Adrenal gland (tissue), 12 donors: Measurements from ENCODE around the gene VPS11. TPM values are rescaled to one million over a fixed set of nuclear protein-coding genes. Genes with fewer than 3 reads are reported as not detected.

Experiments
- DNase-seq, 7 donors: peaks; one replicate each; pipeline ENCODE4 v3.0.0-alpha.2; 2019 to 2020
- H3K27ac ChIP-seq, 5 donors: fragments of 200-600 bp; sonication (generic) in 4 of 5; 1 replicate in 3 of 5; 2 replicates in 2 of 5; pipeline versions ENCODE4 v1.5.1 to v1.8.0; 2016 to 2020; ENCODE audit warnings: mild to moderate bottlenecking in 1 of 5
- H3K27me3 ChIP-seq: fragments of 200-600 bp; 2 replicates; pipeline ENCODE4 v1.8.0; 2021
- H3K36me3 ChIP-seq, 2 donors: fragments of 200-600 bp; replicated peaks in 1 of 2; 1 replicate in 1 of 2; 2 replicates in 1 of 2; pipeline versions ENCODE4 v1.5.1 to v1.8.0; 2018 to 2022
- H3K4me1 ChIP-seq, 2 donors: fragments of 200-600 bp; replicated peaks in 1 of 2; 1 replicate in 1 of 2; 2 replicates in 1 of 2; pipeline versions ENCODE4 v1.5.1 to v1.8.0; 2018 to 2021
- H3K4me3 ChIP-seq, 4 donors: fragments of 200-600 bp; sonication (generic) in 3 of 4; one replicate each; pipeline ENCODE4 v1.5.1; 2016 to 2018
- H3K9me3 ChIP-seq, 3 donors: fragments of 200-600 bp; sonication (generic) in 1 of 3; replicated peaks in 1 of 3; 1 replicate in 2 of 3; 2 replicates in 1 of 3; pipeline versions ENCODE4 v1.5.1 to v1.8.0; 2016 to 2021
- CTCF ChIP-seq, 6 experiments: fragments of 450-650 bp in 4 of 6; fragments of 200-600 bp in 2 of 6; sonication (generic) in 1 of 6; IDR thresholded peaks; 1 replicate in 5 of 6; 2 replicates in 1 of 6; pipeline versions ENCODE4 v1.5.1 to v1.8.0; 2016 to 2021; ENCODE audit warnings: antibody characterized with exemption in 6 of 6, mild to moderate bottlenecking in 2 of 6, moderate library complexity in 1 of 6
- POLR2A ChIP-seq, 2 donors: fragments of 450-650 bp; IDR thresholded peaks; one replicate each; pipeline ENCODE4 v1.6.1; 2017; ENCODE audit warnings: antibody characterized with exemption in 2 of 2, mild to moderate bottlenecking in 2 of 2, moderate library complexity in 1 of 2
- WGBS, 4 donors: extraction: QIAGEN DNeasy Blood & Tissue Kit in 2 of 4; methylation state at CpG; one replicate each; pipeline versions ENCODE4 v1.1.5 to v1.1.7; 2013 to 2017; 5-methylcytosine and 5-hydroxymethylcytosine counted together
- intact Hi-C, 2 donors: fragments of 100-400 bp; cut with DNase I; formaldehyde crosslinking; loops; one replicate each; pipeline versions ENCODE4 v1.14.1 to v1.15.0; 2022 to 2023
- polyA plus RNA-seq, 3 donors: library from polyadenylated mRNA; stranded (reverse); fragments of 200-250 nt in 2 of 3; fragments of 350-450 nt in 1 of 3; fragmentation: Illumina TruSeq in 1 of 3; extraction: RNeasy Lipid Tissue Mini Kit (QIAGEN cat#74804) in 1 of 3; gene quantifications; one replicate each; pipeline ENCODE4 v1.2.3, GENCODE V29; 2013 to 2014
- total RNA-seq, 9 donors: library from RNA; depleted of rRNA in 4 of 9; stranded (reverse); fragments of >200 nt in 4 of 9; fragments of 120-200 nt in 1 of 9; fragmentation: NEBNext Ultra II Directional in 1 of 9; extraction: Animal tissue kit (Norgen Biotek cat#: 25700) in 1 of 9; gene quantifications; one replicate each; pipeline versions ENCODE4 v1.1.0 to v1.2.4, GENCODE V29; 2013 to 2023
- donor health status: healthy with polysubstance abuse.
- donor health status: Bipolar disorder and iron deficiency.
- donor health status: DM: yes; HTN: yes; CAD: no.
- donor health status: DM: no; HTN: no; CAD: no.
- donor health status: DM: no; HTN: no; CAD: no.
- donor health status: DM: yes; HTN: yes; CAD: no.

Gene VPS11
- total and polyA plus RNA-seq, 12 donors, result 32.8 to 146 (median 57.0) TPM

- Histone ChIP-seq H3K36me3 (peaks cover 0 to 13% of the 10 kb centered on the region in 2 donors), H3K4me3 (peak within 1 kb of the TSS; percentile 21 to 95 (median 68)), H3K27me3 (no peaks in the 10 kb centered on the region), H3K27ac (peak within 1 kb of the TSS in 4 of 5 donors; percentile 33 to 71 (median 62)), H3K9me3 (no peaks in the 10 kb centered on the region), H3K4me1 (peaks cover 24 to 36% of the 10 kb centered on the region in 2 donors)
- DNase-seq, result peak; percentile 85 to 95 (median 88)
- intact Hi-C loops, result no loop called here
- peak; percentile 49 to 50 for TF ChIP-seq POLR2A (IDR thresholded peaks at IDR 0.05)
- no peak for TF ChIP-seq CTCF (IDR thresholded peaks at IDR 0.05)
- 1 to 5% (median 2%) methylated on average over 9 to 49 of the region's 49 CpGs for WGBS, 4 donors
These were observed 39.2 kb downstream of the VPS11 start, which contains the start of gene C2CD2L for GRCh38 chr11:119106564-119107537. TSS of gene C2CD2L (plus strand) at chr11:119107344. CDS start at chr11:119107742, 398 bp downstream.

GRCh38 chr11:119107538-119108145, 40.0 kb downstream of the VPS11 start:
- peaks cover 20 to 34% of the 10 kb centered on the region in 2 donors for H3K4me1 ChIP-seq
- peaks cover 0 to 21% of the 10 kb centered on the region in 2 donors for H3K36me3 ChIP-seq
- TF ChIP-seq CTCF (IDR thresholded peaks at IDR 0.05), result no peak
- TF ChIP-seq POLR2A (IDR thresholded peaks at IDR 0.05), result no peak
- peak overlapping the region; percentile 21 to 95 (median 68) for H3K4me3 ChIP-seq
- intact Hi-C loops, result no loop called here
- DNase-seq, result peak in 1 of 7 donors; percentile 19
- H3K9me3 ChIP-seq, result no peaks in the 10 kb centered on the region
- no peaks in the 10 kb centered on the region for H3K27me3 ChIP-seq
- peak overlapping the region in 4 of 5 donors; percentile 33 to 71 (median 60) for H3K27ac ChIP-seq
- WGBS, 4 donors, result 0 to 1% (median 0%) methylated on average over 5 to 65 of the region's 65 CpGs

DNA sequence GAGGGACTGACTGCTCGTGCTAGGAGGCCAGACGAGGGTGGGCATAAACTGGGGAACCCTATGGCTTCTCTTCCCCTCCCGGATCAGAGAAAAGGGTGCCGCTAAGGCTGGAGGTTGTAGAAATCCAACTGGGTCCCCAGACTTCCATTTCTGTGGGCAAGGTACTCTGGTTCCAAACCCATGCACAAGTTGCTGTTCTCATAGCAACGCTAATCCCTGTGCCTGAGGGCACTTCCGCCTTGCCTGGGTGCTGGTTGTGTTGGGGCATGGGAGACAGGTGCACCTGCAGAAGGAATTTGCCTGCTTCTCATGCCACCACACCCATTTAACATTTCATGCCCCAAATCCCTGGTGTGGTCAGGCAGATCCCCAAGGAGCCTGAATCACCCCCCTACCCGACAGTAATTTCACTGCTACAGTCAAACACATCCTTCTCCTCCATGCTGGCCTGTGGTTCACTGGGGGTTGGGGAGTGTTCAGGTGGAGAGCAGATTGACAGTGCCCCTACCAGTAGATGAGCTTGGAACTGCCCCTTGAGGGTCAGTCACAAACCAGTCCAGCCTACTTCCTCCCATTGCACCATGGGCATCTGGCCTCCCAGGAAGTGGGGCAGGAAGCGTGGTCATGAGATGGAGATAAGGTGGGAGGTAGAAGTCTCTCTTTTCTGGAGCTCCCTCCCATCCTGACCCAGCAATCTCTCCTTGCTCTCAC, 40.7 kb downstream of the VPS11 start:
- H3K9me3 ChIP-seq, result no peaks in the 10 kb centered on the region
- H3K36me3 ChIP-seq, result peaks cover 0 to 26% of the 10 kb centered on the region in 2 donors
- H3K4me1 ChIP-seq, result peaks cover 14 to 27% of the 10 kb centered on the region in 2 donors
- H3K4me3 ChIP-seq, result peak overlapping the region; percentile 21 to 95 (median 68)
- peak overlapping the region in 2 of 5 donors; percentile 55 to 71 for H3K27ac ChIP-seq
- DNase-seq, result peak in 1 of 7 donors; percentile 13
- 23 to 41% (median 29%) methylated on average over 5 to 8 of the region's 8 CpGs for WGBS, 4 donors
- no peaks in the 10 kb centered on the region for H3K27me3 ChIP-seq
- TF ChIP-seq CTCF (IDR thresholded peaks at IDR 0.05), result no peak
- no peak for TF ChIP-seq POLR2A (IDR thresholded peaks at IDR 0.05)
- intact Hi-C loops, result no loop called here
